ENCODE data around the gene MED8. TPM values are rescaled to one million over a fixed set of nuclear protein-coding genes. Genes with fewer than 3 reads are reported as not detected.

MED8 gene
- total RNA-seq, 1 experiment from 2014 or later, result 42.5 TPM

GRCh38 chr1:43387976-43388599 lies 1.5 kb downstream of the MED8 start:
- H4K20me1 ChIP-seq (ENCODE audit: insufficient read depth, low read depth, low read length), result 0 out of 2 replicates have a peak, but pooled peaks cover 13% of the 10 kb centered on the region
- H3K9me2 ChIP-seq (replicated peaks; ENCODE audit: insufficient read depth, low read length), result no peaks in the 10 kb centered on the region
- peak overlapping the region; percentile 98 for H3K4me3 ChIP-seq (ENCODE audit: low read length)
- no peaks in the 10 kb centered on the region for H3K9me3 ChIP-seq (ENCODE audit: low read length)
- no peak overlapping the region; the same call in 1 of the 2 replicates for H3K27ac ChIP-seq (ENCODE audit: low read length)
- H3K4me1 ChIP-seq (ENCODE audit: low read length), result peaks cover 27% of the 10 kb centered on the region
- H3K36me3 ChIP-seq (ENCODE audit: insufficient read depth, low read length), result peaks cover 30% of the 10 kb centered on the region; the same call in 1 of the 2 replicates
- no peak overlapping the region for H2AFZ ChIP-seq (ENCODE audit: low read length)
- peak overlapping the region; percentile 93 for H3K9ac ChIP-seq (ENCODE audit: low read length)
- no peaks in the 10 kb centered on the region for H3K27me3 ChIP-seq (ENCODE audit: low read length)
- DNase-seq, result peak; percentile 52
- H3K4me2 ChIP-seq (ENCODE audit: low read depth, low read length, poor library complexity, severe bottlenecking), result peak overlapping the region; percentile 83
- H3K79me2 ChIP-seq (ENCODE audit: low read length), result peaks cover 54% of the 10 kb centered on the region

DNA sequence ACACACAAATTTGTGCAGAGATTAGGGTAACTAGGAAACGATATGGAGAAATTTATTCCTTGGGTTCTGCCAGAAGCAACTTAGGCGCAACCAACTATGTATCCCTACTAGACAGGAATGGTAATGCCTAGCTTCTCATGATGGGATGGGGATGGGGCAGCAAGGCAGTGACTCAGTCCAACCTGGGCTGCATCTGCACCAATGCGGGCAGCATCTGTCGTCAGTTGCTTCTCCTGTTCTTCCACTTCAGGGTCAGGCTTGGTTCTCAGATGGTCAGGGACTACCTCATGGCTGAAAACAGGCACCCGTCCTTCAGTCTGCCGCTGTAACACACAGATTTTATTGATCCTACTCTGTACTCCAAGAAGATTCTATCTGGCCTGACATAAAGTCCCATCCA lies 2.9 kb downstream of the MED8 start:
- Histone ChIP-seq H3K27ac (ENCODE audit: low read length) (no peak overlapping the region), H3K79me2 (ENCODE audit: low read length) (peaks cover 44% of the 10 kb centered on the region), H4K20me1 (ENCODE audit: insufficient read depth, low read depth, low read length) (0 out of 2 replicates have a peak, but pooled peaks cover 13% of the 10 kb centered on the region), H2AFZ (ENCODE audit: low read length) (no peak overlapping the region), H3K9me3 (ENCODE audit: low read length) (no peaks in the 10 kb centered on the region), H3K4me1 (ENCODE audit: low read length) (peaks cover 24% of the 10 kb centered on the region), H3K4me2 (ENCODE audit: low read depth, low read length, poor library complexity, severe bottlenecking) (no peak overlapping the region), H3K9me2 (replicated peaks; ENCODE audit: insufficient read depth, low read length) (no peaks in the 10 kb centered on the region), H3K9ac (ENCODE audit: low read length) (no peak overlapping the region), H3K36me3 (ENCODE audit: insufficient read depth, low read length) (peaks cover 38% of the 10 kb centered on the region), H3K4me3 (ENCODE audit: low read length) (no peak overlapping the region), H3K27me3 (ENCODE audit: low read length) (no peaks in the 10 kb centered on the region)
- DNase-seq, result no peak

- Histone ChIP-seq H3K9me2 (replicated peaks; ENCODE audit: insufficient read depth, low read length) (no peaks in the 10 kb centered on the region), H3K36me3 (ENCODE audit: insufficient read depth, low read length) (peaks cover 38% of the 10 kb centered on the region), H3K4me3 (ENCODE audit: low read length) (no peak overlapping the region), H3K79me2 (ENCODE audit: low read length) (peaks cover 12% of the 10 kb centered on the region), H3K4me1 (ENCODE audit: low read length) (peaks cover 9% of the 10 kb centered on the region), H3K9ac (ENCODE audit: low read length) (no peak overlapping the region), H3K4me2 (ENCODE audit: low read depth, low read length, poor library complexity, severe bottlenecking) (no peak overlapping the region), H3K9me3 (ENCODE audit: low read length) (no peaks in the 10 kb centered on the region), H3K27me3 (ENCODE audit: low read length) (no peaks in the 10 kb centered on the region), H4K20me1 (ENCODE audit: insufficient read depth, low read depth, low read length) (0 out of 2 replicates have a peak, but pooled peaks cover 7% of the 10 kb centered on the region), H3K27ac (ENCODE audit: low read length) (no peak overlapping the region), H2AFZ (ENCODE audit: low read length) (no peak overlapping the region)
- DNase-seq, result no peak
Measured at GRCh38 chr1:43383449-43383848, 6.2 kb downstream of the MED8 start.

DNA sequence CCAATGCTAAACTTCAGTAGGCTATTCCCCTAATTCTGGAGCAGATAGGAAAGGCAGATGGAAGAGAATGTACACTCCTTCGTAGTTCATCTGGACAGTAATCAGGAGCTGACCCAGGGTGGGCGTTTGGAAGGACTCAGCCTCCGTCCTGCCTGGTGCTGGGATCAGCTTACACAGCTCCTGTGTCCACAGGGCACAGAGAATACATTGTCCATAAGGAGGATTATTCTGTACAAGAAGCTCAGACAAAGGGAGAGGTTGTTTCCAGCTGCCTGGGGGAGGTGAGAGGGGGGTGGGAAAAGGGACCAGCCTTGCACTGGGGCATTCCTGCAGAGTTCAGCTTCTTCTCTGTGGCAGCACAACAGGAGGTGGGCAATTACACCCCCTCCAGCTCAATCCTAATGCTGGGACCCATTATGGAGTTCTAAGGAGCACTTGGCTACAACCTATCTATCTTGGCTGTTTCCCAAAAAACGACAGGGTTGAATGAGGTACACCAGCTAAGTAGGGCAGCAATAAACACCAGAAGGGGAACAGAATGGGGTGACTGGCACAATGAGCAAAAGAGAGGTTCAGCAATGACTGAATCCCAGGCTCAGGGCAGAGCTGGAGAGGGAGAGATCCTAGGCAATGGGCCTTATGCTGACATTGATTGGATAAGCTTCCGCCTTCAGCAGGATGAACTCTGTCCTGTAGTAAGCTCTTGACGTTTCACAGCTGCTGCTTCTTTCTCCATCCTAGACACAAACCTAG lies 7.4 kb downstream of the MED8 start:
- H3K4me3 ChIP-seq (ENCODE audit: low read length), result no peak overlapping the region
- H4K20me1 ChIP-seq (ENCODE audit: insufficient read depth, low read depth, low read length), result no peaks in the 10 kb centered on the region
- H3K9me3 ChIP-seq (ENCODE audit: low read length), result no peaks in the 10 kb centered on the region
- no peak overlapping the region for H2AFZ ChIP-seq (ENCODE audit: low read length)
- no peaks in the 10 kb centered on the region for H3K79me2 ChIP-seq (ENCODE audit: low read length)
- no peak overlapping the region for H3K9ac ChIP-seq (ENCODE audit: low read length)
- no peak for DNase-seq
- H3K27me3 ChIP-seq (ENCODE audit: low read length), result no peaks in the 10 kb centered on the region
- no peak overlapping the region for H3K27ac ChIP-seq (ENCODE audit: low read length)
- peaks cover 32% of the 10 kb centered on the region for H3K36me3 ChIP-seq (ENCODE audit: insufficient read depth, low read length)
- no peaks in the 10 kb centered on the region for H3K4me1 ChIP-seq (ENCODE audit: low read length)
- no peaks in the 10 kb centered on the region for H3K9me2 ChIP-seq (replicated peaks; ENCODE audit: insufficient read depth, low read length)
- no peak overlapping the region for H3K4me2 ChIP-seq (ENCODE audit: low read depth, low read length, poor library complexity, severe bottlenecking)

DNA sequence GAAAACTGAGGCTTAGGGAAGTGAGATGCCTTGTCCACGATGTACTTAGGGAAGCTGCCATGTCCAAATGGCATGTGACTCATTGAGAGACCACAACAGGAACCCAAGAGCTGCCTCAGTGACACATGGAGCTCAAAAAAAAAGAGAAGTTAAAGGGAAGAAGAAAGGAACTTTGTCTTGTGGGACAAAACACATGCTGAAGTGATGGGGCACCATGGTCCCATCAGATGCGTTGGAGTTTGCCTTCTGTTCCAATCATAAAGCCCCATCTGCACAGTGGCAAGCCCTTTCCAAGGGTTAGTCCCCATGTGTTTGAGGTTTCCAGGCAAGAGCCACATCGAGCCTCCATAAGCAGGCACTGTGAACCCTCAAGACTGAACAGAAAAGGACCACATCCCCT lies 8.0 kb downstream of the MED8 start:
- no peaks in the 10 kb centered on the region for H3K79me2 ChIP-seq (ENCODE audit: low read length)
- H3K27me3 ChIP-seq (ENCODE audit: low read length), result no peaks in the 10 kb centered on the region
- H3K4me1 ChIP-seq (ENCODE audit: low read length), result no peaks in the 10 kb centered on the region
- peaks cover 27% of the 10 kb centered on the region for H3K36me3 ChIP-seq (ENCODE audit: insufficient read depth, low read length)
- H3K4me2 ChIP-seq (ENCODE audit: low read depth, low read length, poor library complexity, severe bottlenecking), result no peak overlapping the region
- H3K9me3 ChIP-seq (ENCODE audit: low read length), result no peaks in the 10 kb centered on the region
- H3K9ac ChIP-seq (ENCODE audit: low read length), result no peak overlapping the region
- no peak for DNase-seq
- no peak overlapping the region for H3K27ac ChIP-seq (ENCODE audit: low read length)
- no peak overlapping the region for H3K4me3 ChIP-seq (ENCODE audit: low read length)
- no peak overlapping the region for H2AFZ ChIP-seq (ENCODE audit: low read length)
- H4K20me1 ChIP-seq (ENCODE audit: insufficient read depth, low read depth, low read length), result no peaks in the 10 kb centered on the region
- no peaks in the 10 kb centered on the region for H3K9me2 ChIP-seq (replicated peaks; ENCODE audit: insufficient read depth, low read length)

DNA sequence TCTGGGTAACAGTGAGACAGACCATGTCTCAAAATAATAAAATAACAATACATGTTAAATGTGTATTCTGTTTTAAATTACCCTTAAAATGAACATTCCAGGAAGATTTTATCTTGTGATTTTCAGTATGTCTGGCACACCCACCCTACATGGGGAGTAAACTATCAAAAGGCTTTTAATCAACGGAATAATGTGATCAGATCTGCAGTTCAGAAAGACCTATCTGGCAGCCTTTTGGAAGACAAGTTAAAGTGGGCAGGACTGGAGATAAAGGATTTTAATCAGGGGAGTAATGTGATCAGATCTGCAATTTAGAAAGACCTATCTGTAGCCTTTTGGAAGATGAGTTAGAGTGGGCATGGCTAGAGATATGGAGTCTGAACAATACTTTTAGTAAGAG lies 10.1 kb downstream of the MED8 start:
- H3K4me1 ChIP-seq (ENCODE audit: low read length), result no peaks in the 10 kb centered on the region
- no peaks in the 10 kb centered on the region for H3K9me3 ChIP-seq (ENCODE audit: low read length)
- DNase-seq, result no peak
- no peaks in the 10 kb centered on the region for H3K79me2 ChIP-seq (ENCODE audit: low read length)
- H4K20me1 ChIP-seq (ENCODE audit: insufficient read depth, low read depth, low read length), result no peaks in the 10 kb centered on the region
- H3K9me2 ChIP-seq (replicated peaks; ENCODE audit: insufficient read depth, low read length), result no peaks in the 10 kb centered on the region
- no peak overlapping the region for H3K4me3 ChIP-seq (ENCODE audit: low read length)
- H2AFZ ChIP-seq (ENCODE audit: low read length), result no peak overlapping the region
- H3K36me3 ChIP-seq (ENCODE audit: insufficient read depth, low read length), result peaks cover 10% of the 10 kb centered on the region
- H3K27me3 ChIP-seq (ENCODE audit: low read length), result no peaks in the 10 kb centered on the region
- H3K4me2 ChIP-seq (ENCODE audit: low read depth, low read length, poor library complexity, severe bottlenecking), result no peak overlapping the region
- no peak overlapping the region for H3K27ac ChIP-seq (ENCODE audit: low read length)
- no peak overlapping the region for H3K9ac ChIP-seq (ENCODE audit: low read length)

DNA sequence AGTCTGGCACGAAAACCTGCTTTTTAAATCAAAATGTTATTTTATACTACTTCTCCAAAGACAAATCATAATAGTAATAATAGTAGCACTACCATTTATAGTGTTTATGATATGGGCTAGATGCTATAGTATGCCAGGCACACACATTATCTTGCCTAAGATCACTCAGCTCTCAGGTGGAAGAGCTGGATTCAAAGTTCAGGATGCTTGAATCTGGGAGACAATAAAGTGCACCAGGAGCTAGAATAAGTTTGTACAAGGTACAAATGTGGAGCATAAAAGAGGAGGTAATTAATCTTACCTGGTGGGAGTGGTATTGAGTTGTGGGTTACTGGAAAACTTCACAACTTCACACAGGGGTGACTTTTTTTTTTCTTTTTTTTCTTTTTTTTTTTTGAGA lies 11.8 kb downstream of the MED8 start:
- no peak for DNase-seq
- Histone ChIP-seq H3K4me2 (ENCODE audit: low read depth, low read length, poor library complexity, severe bottlenecking) (no peak overlapping the region), H3K4me1 (ENCODE audit: low read length) (no peaks in the 10 kb centered on the region), H3K27me3 (ENCODE audit: low read length) (no peaks in the 10 kb centered on the region), H4K20me1 (ENCODE audit: insufficient read depth, low read depth, low read length) (no peaks in the 10 kb centered on the region), H3K9ac (ENCODE audit: low read length) (no peak overlapping the region), H3K4me3 (ENCODE audit: low read length) (no peak overlapping the region), H3K9me2 (replicated peaks; ENCODE audit: insufficient read depth, low read length) (no peaks in the 10 kb centered on the region), H3K9me3 (ENCODE audit: low read length) (no peaks in the 10 kb centered on the region), H2AFZ (ENCODE audit: low read length) (no peak overlapping the region), H3K79me2 (ENCODE audit: low read length) (no peaks in the 10 kb centered on the region), H3K36me3 (ENCODE audit: insufficient read depth, low read length) (peaks cover 6% of the 10 kb centered on the region), H3K27ac (ENCODE audit: low read length) (no peak overlapping the region)

GRCh38 chr1:43376723-43377235 lies 12.8 kb downstream of the MED8 start:
- no peaks in the 10 kb centered on the region for H3K79me2 ChIP-seq (ENCODE audit: low read length)
- no peak overlapping the region for H3K9ac ChIP-seq (ENCODE audit: low read length)
- H3K9me2 ChIP-seq (replicated peaks; ENCODE audit: insufficient read depth, low read length), result no peaks in the 10 kb centered on the region
- no peak overlapping the region for H3K4me2 ChIP-seq (ENCODE audit: low read depth, low read length, poor library complexity, severe bottlenecking)
- no peaks in the 10 kb centered on the region for H3K9me3 ChIP-seq (ENCODE audit: low read length)
- no peaks in the 10 kb centered on the region for H4K20me1 ChIP-seq (ENCODE audit: insufficient read depth, low read depth, low read length)
- H2AFZ ChIP-seq (ENCODE audit: low read length), result no peak overlapping the region
- H3K4me3 ChIP-seq (ENCODE audit: low read length), result no peak overlapping the region
- no peaks in the 10 kb centered on the region for H3K27me3 ChIP-seq (ENCODE audit: low read length)
- DNase-seq, result no peak
- no peaks in the 10 kb centered on the region for H3K4me1 ChIP-seq (ENCODE audit: low read length)
- H3K27ac ChIP-seq (ENCODE audit: low read length), result no peak overlapping the region
- no peaks in the 10 kb centered on the region for H3K36me3 ChIP-seq (ENCODE audit: insufficient read depth, low read length)
